Measurements from ENCODE around the gene GNAI3.

The GNAI3 gene

DNA sequence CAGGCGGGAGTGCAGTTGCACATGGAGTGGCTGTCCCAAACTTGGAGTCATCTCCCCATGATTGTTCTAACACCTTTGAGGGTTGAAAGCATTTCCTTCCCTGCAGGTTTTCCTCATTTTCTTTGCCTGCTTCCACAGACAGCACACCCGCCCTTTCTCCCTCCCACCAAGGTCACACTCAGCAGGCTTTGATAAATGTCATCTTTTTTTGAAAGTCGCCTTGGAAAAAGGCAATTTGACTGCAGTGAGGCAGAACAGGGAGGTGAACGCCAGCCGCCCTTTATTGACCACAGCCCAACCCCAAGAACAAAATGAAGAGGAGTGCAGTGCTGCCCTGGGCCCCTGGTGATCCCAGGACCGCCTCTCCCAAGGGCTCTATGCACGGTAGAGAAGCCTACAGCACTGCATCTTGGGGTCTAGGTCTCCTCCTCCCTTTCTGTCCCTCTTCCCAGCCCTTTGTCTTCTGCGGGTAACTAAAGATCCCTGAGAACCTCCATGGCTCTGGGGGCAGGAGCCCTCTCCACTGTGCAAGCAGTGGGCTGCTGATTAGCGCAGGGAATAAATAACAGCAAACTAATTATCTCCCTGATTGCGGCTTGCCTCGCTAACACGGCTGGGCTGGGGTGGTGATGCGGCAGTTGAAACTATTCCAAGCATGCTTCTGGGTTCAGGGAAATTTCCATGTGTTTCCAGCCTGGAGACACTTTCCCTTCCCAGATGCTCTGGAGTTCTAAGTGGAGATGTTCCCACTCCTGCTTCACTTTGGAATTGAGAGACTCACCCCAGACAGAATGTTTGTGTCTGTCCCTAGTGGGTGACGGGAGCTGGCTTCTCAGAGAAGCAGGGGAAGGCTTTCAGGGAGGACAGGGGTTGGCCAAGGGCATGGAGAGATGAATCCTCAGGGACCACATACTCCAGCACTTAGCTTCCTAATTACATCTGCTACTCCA lies 27.1 kb upstream of the GNAI3 start (continued):
- no peak for TF ChIP-seq ZNF623 (tag by site-specific recombination; IDR thresholded peaks at IDR 0.05)

DNA sequence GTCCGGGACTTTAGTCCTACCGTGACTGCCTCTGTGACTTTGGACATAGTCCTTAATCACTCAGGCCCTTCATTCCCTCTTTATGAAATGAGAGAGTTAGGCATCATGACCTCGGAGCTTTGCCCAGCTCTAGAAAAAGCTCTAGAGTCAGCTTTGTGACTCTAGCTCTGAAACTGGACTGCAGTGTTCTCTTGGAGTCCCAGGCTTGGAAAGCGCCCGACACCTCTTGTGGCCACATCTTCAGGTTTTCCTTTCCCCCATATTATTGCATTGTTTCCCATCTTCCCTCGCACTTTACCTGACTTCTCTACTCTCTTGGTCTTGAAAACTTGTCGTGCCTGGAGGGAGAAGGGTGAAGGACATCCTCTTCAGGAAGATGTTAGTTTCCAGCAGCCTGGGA lies 26.4 kb upstream of the GNAI3 start:
- CTCF ChIA-PET, result interaction anchor here (0.6 to 3.7 kb wide), 3 partner anchors 11 to 31 kb away, joined by 3 to 32 read pairs (median 7); no protein-coding TSS in a partner anchor
- no peak overlapping the region for H3K27ac ChIP-seq (ENCODE audit: extremely low read depth, low read depth, low read length)
- POLR2A ChIA-PET, result no interaction called here
- H3K4me1 ChIP-seq (ENCODE audit: control insufficient read depth, insufficient read depth, low read length), result no peaks in the 10 kb centered on the region
- TF ChIP-seq, protein P1, sequence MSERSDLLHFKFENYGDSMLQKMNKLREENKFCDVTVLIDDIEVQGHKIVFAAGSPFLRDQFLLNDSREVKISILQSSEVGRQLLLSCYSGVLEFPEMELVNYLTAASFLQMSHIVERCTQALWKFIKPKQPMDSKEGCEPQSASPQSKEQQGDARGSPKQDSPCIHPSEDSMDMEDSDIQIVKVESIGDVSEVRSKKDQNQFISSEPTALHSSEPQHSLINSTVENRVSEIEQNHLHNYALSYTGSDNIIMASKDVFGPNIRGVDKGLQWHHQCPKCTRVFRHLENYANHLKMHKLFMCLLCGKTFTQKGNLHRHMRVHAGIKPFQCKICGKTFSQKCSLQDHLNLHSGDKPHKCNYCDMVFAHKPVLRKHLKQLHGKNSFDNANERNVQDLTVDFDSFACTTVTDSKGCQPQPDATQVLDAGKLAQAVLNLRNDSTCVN (tag by site-specific recombination; optimal IDR thresholded peaks at IDR 0.05), result no peak
- no peaks in the 10 kb centered on the region for H3K36me3 ChIP-seq (ENCODE audit: control insufficient read depth in 2 of 2, insufficient read depth in 1 of 2, low read length in 2 of 2)
- no peak overlapping the region for H3K4me3 ChIP-seq (ENCODE audit: low read depth, low read length)
- no peaks in the 10 kb centered on the region for H3K9me3 ChIP-seq (ENCODE audit: control insufficient read depth, insufficient read depth, low read depth, low read length)

DNA sequence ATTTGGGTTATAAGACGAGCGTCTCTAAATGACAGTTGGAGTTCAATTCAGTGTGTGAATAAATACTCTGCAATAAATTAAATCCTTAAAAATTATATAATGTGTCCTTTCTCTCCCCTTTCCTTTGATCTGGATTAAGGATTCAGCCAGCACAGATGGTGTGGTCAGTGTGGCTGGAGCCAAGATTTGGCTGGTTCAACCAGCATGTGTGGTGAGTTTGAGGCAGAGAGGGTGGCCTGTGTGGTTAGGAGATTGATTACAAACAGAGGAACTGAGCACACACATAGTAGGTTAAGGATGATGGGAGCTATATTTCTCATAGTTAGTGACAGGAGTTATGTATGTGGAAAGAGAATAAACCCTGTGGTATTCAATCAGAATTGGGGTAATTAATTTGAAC lies 24.7 kb upstream of the GNAI3 start:
- Histone ChIP-seq H3K36me3 (ENCODE audit: control insufficient read depth in 2 of 2, insufficient read depth in 1 of 2, low read length in 2 of 2) (no peaks in the 10 kb centered on the region), H3K27ac (ENCODE audit: extremely low read depth, low read depth, low read length) (no peak overlapping the region), H3K4me3 (ENCODE audit: low read depth, low read length) (no peak overlapping the region), H3K4me1 (ENCODE audit: control insufficient read depth, insufficient read depth, low read length) (no peaks in the 10 kb centered on the region), H3K9me3 (ENCODE audit: control insufficient read depth, insufficient read depth, low read depth, low read length) (no peaks in the 10 kb centered on the region)
- CTCF ChIA-PET, result interaction anchor here (3.7 to 20.8 kb wide), 2 partner anchors 9 to 21 kb away, joined by 32 to 1152 read pairs; partner anchors contain the start of genes AMIGO1 and CYB561D1
- POLR2A ChIA-PET, result no interaction called here
- TF ChIP-seq ZNF777 (tag by site-specific recombination; IDR thresholded peaks at IDR 0.05; ENCODE audit: borderline replicate concordance) (no peak), HOXD13 (CRISPR knock-in tag; IDR thresholded peaks at IDR 0.05; ENCODE audit: borderline replicate concordance) (no peak), ZNF10 (tag by site-specific recombination; IDR thresholded peaks at IDR 0.05) (no peak), ZNF837 (tag by site-specific recombination; IDR thresholded peaks at IDR 0.05) (no peak), ZNF621 (tag by site-specific recombination; IDR thresholded peaks at IDR 0.05) (no peak), GLIS1 (tag by site-specific recombination; IDR thresholded peaks at IDR 0.05) (no peak), SETDB1 (IDR thresholded peaks at IDR 0.05; ENCODE audit: insufficient read length, low read length) (no peak), ZNF624 (tag by site-specific recombination; IDR thresholded peaks at IDR 0.05) (no peak), MYNN (tag by site-specific recombination; IDR thresholded peaks at IDR 0.05; ENCODE audit: borderline replicate concordance) (no peak), ZNF549 (tag by site-specific recombination; IDR thresholded peaks at IDR 0.05) (no peak), ZNF24 (tag by site-specific recombination; IDR thresholded peaks at IDR 0.05) (no peak)
- TF ChIP-seq, protein P2, sequence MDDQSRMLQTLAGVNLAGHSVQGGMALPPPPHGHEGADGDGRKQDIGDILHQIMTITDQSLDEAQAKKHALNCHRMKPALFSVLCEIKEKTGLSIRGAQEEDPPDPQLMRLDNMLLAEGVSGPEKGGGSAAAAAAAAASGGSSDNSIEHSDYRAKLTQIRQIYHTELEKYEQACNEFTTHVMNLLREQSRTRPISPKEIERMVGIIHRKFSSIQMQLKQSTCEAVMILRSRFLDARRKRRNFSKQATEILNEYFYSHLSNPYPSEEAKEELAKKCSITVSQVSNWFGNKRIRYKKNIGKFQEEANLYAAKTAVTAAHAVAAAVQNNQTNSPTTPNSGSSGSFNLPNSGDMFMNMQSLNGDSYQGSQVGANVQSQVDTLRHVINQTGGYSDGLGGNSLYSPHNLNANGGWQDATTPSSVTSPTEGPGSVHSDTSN (CRISPR knock-in tag; IDR thresholded peaks at IDR 0.05), result no peak
- TF ChIP-seq, protein P3, sequence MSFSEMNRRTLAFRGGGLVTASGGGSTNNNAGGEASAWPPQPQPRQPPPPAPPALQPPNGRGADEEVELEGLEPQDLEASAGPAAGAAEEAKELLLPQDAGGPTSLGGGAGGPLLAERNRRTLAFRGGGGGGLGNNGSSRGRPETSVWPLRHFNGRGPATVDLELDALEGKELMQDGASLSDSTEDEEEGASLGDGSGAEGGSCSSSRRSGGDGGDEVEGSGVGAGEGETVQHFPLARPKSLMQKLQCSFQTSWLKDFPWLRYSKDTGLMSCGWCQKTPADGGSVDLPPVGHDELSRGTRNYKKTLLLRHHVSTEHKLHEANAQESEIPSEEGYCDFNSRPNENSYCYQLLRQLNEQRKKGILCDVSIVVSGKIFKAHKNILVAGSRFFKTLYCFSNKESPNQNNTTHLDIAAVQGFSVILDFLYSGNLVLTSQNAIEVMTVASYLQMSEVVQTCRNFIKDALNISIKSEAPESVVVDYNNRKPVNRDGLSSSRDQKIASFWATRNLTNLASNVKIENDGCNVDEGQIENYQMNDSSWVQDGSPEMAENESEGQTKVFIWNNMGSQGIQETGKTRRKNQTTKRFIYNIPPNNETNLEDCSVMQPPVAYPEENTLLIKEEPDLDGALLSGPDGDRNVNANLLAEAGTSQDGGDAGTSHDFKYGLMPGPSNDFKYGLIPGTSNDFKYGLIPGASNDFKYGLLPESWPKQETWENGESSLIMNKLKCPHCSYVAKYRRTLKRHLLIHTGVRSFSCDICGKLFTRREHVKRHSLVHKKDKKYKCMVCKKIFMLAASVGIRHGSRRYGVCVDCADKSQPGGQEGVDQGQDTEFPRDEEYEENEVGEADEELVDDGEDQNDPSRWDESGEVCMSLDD (tag by site-specific recombination; IDR thresholded peaks at IDR 0.05), result no peak
- TF ChIP-seq, protein P4, sequence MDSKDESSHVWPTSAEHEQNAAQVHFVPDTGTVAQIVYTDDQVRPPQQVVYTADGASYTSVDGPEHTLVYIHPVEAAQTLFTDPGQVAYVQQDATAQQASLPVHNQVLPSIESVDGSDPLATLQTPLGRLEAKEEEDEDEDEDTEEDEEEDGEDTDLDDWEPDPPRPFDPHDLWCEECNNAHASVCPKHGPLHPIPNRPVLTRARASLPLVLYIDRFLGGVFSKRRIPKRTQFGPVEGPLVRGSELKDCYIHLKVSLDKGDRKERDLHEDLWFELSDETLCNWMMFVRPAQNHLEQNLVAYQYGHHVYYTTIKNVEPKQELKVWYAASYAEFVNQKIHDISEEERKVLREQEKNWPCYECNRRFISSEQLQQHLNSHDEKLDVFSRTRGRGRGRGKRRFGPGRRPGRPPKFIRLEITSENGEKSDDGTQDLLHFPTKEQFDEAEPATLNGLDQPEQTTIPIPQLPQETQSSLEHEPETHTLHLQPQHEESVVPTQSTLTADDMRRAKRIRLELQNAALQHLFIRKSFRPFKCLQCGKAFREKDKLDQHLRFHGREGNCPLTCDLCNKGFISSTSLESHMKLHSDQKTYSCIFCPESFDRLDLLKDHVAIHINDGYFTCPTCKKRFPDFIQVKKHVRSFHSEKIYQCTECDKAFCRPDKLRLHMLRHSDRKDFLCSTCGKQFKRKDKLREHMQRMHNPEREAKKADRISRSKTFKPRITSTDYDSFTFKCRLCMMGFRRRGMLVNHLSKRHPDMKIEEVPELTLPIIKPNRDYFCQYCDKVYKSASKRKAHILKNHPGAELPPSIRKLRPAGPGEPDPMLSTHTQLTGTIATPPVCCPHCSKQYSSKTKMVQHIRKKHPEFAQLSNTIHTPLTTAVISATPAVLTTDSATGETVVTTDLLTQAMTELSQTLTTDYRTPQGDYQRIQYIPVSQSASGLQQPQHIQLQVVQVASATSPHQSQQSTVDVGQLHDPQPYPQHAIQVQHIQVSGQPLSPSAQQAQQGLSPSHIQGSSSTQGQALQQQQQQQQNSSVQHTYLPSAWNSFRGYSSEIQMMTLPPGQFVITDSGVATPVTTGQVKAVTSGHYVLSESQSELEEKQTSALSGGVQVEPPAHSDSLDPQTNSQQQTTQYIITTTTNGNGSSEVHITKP (tag by site-specific recombination; IDR thresholded peaks at IDR 0.05), result no peak
- TF ChIP-seq, protein P5, sequence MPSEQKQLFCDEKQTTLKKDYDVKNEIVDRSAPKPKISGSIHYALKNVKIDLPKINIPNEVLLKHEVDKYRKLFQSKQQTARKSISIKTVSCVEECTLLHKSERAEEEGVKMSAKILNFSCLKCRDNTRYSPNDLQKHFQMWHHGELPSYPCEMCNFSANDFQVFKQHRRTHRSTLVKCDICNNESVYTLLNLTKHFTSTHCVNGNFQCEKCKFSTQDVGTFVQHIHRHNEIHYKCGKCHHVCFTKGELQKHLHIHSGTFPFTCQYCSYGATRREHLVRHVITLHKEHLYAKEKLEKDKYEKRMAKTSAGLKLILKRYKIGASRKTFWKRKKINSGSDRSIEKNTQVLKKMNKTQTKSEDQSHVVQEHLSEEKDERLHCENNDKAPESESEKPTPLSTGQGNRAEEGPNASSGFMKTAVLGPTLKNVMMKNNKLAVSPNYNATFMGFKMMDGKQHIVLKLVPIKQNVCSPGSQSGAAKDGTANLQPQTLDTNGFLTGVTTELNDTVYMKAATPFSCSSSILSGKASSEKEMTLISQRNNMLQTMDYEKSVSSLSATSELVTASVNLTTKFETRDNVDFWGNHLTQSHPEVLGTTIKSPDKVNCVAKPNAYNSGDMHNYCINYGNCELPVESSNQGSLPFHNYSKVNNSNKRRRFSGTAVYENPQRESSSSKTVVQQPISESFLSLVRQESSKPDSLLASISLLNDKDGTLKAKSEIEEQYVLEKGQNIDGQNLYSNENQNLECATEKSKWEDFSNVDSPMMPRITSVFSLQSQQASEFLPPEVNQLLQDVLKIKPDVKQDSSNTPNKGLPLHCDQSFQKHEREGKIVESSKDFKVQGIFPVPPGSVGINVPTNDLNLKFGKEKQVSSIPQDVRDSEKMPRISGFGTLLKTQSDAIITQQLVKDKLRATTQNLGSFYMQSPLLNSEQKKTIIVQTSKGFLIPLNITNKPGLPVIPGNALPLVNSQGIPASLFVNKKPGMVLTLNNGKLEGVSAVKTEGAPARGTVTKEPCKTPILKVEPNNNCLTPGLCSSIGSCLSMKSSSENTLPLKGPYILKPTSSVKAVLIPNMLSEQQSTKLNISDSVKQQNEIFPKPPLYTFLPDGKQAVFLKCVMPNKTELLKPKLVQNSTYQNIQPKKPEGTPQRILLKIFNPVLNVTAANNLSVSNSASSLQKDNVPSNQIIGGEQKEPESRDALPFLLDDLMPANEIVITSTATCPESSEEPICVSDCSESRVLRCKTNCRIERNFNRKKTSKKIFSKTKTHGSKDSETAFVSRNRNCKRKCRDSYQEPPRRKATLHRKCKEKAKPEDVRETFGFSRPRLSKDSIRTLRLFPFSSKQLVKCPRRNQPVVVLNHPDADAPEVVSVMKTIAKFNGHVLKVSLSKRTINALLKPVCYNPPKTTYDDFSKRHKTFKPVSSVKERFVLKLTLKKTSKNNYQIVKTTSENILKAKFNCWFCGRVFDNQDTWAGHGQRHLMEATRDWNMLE (tag by site-specific recombination; conservative IDR thresholded peaks at IDR 0.05; ENCODE audit: low read depth), result no peak
